AG09309 (cell line): ENCODE results near the gene SVBP.

Source experiments
- DNase-seq: peaks from one replicate; pipeline ENCODE4 v3.0.0-alpha.2; 2010; ENCODE audit warnings: low read depth
- H3K4me3 ChIP-seq: 2 replicates; pipeline ENCODE4 v1.5.1; 2011; ENCODE audit warnings: mild to moderate bottlenecking, low read depth, low read length, moderate library complexity; ENCODE audit not compliant: control insufficient read depth
- CTCF ChIP-seq: IDR thresholded peaks from 2 replicates; pipeline ENCODE4 v1.5.1; 2011; ENCODE audit warnings: mild to moderate bottlenecking, low read depth, low read length, inconsistent platforms; ENCODE audit not compliant: insufficient read depth, control insufficient read depth; ENCODE audit errors: missing control alignments

The SVBP gene

GRCh38 chr1:42841010-42841409 lies 23.8 kb upstream of the SVBP start:
- DNase-seq: no peak
- TF ChIP-seq CTCF: no peak
- no peak overlapping the region for H3K4me3 ChIP-seq

- H3K4me3 ChIP-seq: no peak overlapping the region
- DNase-seq: no peak
- TF ChIP-seq CTCF: no peak
These were observed 21.4 kb upstream of the SVBP start for GRCh38 chr1:42838482-42839190.

GRCh38 chr1:42837709-42838108 lies 20.5 kb upstream of the SVBP start:
- no peak overlapping the region for H3K4me3 ChIP-seq
- no peak for DNase-seq
- no peak for TF ChIP-seq CTCF

- TF ChIP-seq CTCF: no peak
- H3K4me3 ChIP-seq: no peak overlapping the region
- DNase-seq: no peak
These were observed 18.2 kb upstream of the SVBP start for GRCh38 chr1:42835422-42835821.

GRCh38 chr1:42834803-42835202 lies 17.6 kb upstream of the SVBP start:
- no peak for TF ChIP-seq CTCF
- H3K4me3 ChIP-seq: no peak overlapping the region

GRCh38 chr1:42833981-42834380 lies 16.8 kb upstream of the SVBP start:
- no peak for TF ChIP-seq CTCF

More at GRCh38 chr1:42834803-42835202, 17.6 kb upstream of the SVBP start:
- DNase-seq: no peak

GRCh38 chr1:42832641-42833240 lies 15.5 kb upstream of the SVBP start:
- no peak for DNase-seq
- H3K4me3 ChIP-seq: no peak overlapping the region
- TF ChIP-seq CTCF: no peak

More at GRCh38 chr1:42833981-42834380, 16.8 kb upstream of the SVBP start:
- H3K4me3 ChIP-seq: no peak overlapping the region
- no peak for DNase-seq
